ENCODE results near the gene TP73. TPM values are rescaled to one million over a fixed set of nuclear protein-coding genes. Genes with fewer than 3 reads are reported as not detected.

Gene TP73
- total RNA-seq, 1 donor from 2014 or later: not detected

GRCh38 chr1:3645666-3646355 is 6.5 kb upstream of the TP73 start:
- no peak for DNase-seq (ENCODE audit: low spot score)

GRCh38 chr1:3646596-3646995 is 5.7 kb upstream of the TP73 start:
- DNase-seq (ENCODE audit: low spot score) (no peak), ATAC-seq (no peak)
- intact Hi-C loops (cut with DNase I): no loop called here

More at GRCh38 chr1:3645666-3646355, 6.5 kb upstream of the TP73 start:
- ATAC-seq: no peak
- intact Hi-C loops (cut with DNase I): no loop called here

- peak; percentile 92 for DNase-seq (ENCODE audit: low spot score)
- ATAC-seq: peak; percentile 98
- intact Hi-C loops (cut with DNase I): no loop called here
These were observed 2.7 kb upstream of the TP73 start, which contains the start of gene WRAP73 for GRCh38 chr1:3649342-3650247. Gene WRAP73 (minus strand): TSS chr1:3650103. CDS start chr1:3649999, 104 bp downstream.

- ATAC-seq: no peak
- no peak for DNase-seq (ENCODE audit: low spot score)
- intact Hi-C loops (cut with DNase I): no loop called here
These were observed 1.9 kb upstream of the TP73 start for GRCh38 chr1:3650248-3651025.

- no peak for ATAC-seq
- DNase-seq (ENCODE audit: low spot score): no peak
- intact Hi-C loops (cut with DNase I): no loop called here
These were observed 1.0 kb upstream of the TP73 start for GRCh38 chr1:3651026-3651929.

GRCh38 chr1:3652548-3653285 is 401 bp downstream of the TP73 start:
- intact Hi-C loops (cut with DNase I): no loop called here
- ATAC-seq (no peak), DNase-seq (ENCODE audit: low spot score) (no peak)

GRCh38 chr1:3653286-3653618 is 936 bp downstream of the TP73 start:
- no peak for DNase-seq (ENCODE audit: low spot score)
- ATAC-seq: no peak
- intact Hi-C loops (cut with DNase I): no loop called here

GRCh38 chr1:3654549-3655281 is 2.4 kb downstream of the TP73 start:
- intact Hi-C loops (cut with DNase I): no loop called here
- ATAC-seq (no peak), DNase-seq (ENCODE audit: low spot score) (no peak)

GRCh38 chr1:3656450-3657095 is 4.3 kb downstream of the TP73 start:
- no peak for DNase-seq (ENCODE audit: low spot score)
- intact Hi-C loops (cut with DNase I): no loop called here
- ATAC-seq: no peak

- intact Hi-C loops (cut with DNase I): no loop called here
- no peak for DNase-seq (ENCODE audit: low spot score)
- ATAC-seq: no peak
These were observed 4.8 kb downstream of the TP73 start for GRCh38 chr1:3657096-3657475.

GRCh38 chr1:3657578-3658230 is 5.4 kb downstream of the TP73 start:
- DNase-seq (ENCODE audit: low spot score): no peak
- intact Hi-C loops (cut with DNase I): no loop called here
- no peak for ATAC-seq

GRCh38 chr1:3658231-3658615 is 5.9 kb downstream of the TP73 start:
- ATAC-seq (no peak), DNase-seq (ENCODE audit: low spot score) (no peak)
- intact Hi-C loops (cut with DNase I): no loop called here

- intact Hi-C loops (cut with DNase I): no loop called here
- DNase-seq (ENCODE audit: low spot score) (no peak), ATAC-seq (no peak)
These were observed 6.8 kb downstream of the TP73 start for GRCh38 chr1:3659093-3659492.

GRCh38 chr1:3660704-3661103 is 8.4 kb downstream of the TP73 start:
- no peak for ATAC-seq
- no peak for DNase-seq (ENCODE audit: low spot score)
- intact Hi-C loops (cut with DNase I): no loop called here

- no peak for DNase-seq (ENCODE audit: low spot score)
- ATAC-seq: no peak
- intact Hi-C loops (cut with DNase I): no loop called here
These were observed 9.3 kb downstream of the TP73 start for GRCh38 chr1:3661631-3662030.

GRCh38 chr1:3662080-3662671 is 9.9 kb downstream of the TP73 start:
- no peak for DNase-seq (ENCODE audit: low spot score)
- ATAC-seq: no peak
- intact Hi-C loops (cut with DNase I): no loop called here
